Islet of Langerhans (tissue), 1 donor: ENCODE results near the gene STT3B.

Experiments
- FAIRE-seq: peaks from one replicate; lab custom pipeline; 2011; peaks lifted over from hg19 to GRCh38; lab: Jason Lieb, UNC

Gene STT3B

GRCh38 chr3:31552103-31552502, 19.4 kb downstream of the STT3B start:
- no peak for FAIRE-seq

DNA sequence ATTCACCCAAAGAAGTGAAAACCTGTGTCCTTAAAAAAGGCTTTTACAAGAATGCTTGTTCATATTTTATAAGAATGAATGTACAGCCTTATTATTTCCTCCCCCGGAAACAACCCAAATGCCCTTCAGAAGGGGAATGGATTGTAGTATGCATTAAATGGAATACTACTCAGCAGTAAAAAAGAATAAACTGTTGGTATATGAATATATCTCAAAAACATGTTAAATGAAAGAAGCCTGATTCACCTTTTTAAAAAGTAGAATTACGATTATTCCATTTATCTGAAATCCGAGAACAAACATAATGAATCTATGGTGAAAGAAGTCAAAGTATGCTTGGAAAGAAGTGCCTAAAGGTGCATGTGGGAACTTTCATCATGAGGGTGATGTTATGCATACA, 20.5 kb downstream of the STT3B start:
- peak; percentile 60 for FAIRE-seq

DNA sequence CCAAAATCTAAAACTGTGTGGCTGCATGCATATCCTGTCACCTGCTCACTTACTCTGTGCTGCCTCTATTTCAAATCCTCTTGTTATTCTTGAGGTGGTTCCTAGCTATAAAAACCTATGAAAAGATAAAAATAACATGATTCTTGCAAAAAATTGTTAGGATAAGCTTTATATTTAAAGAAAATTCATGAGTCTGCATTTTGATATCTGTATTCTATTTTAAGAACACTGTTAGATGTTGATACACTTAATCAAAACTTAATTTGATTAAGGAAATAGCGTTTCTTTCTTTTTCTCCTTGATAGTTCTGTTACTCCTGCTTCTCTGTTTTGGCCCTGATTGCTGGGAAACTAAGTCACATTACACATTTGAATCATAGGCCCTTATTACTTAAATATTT, 22.5 kb downstream of the STT3B start:
- FAIRE-seq: no peak

- no peak for FAIRE-seq
These were observed 27.3 kb downstream of the STT3B start for GRCh38 chr3:31559872-31560534.

DNA sequence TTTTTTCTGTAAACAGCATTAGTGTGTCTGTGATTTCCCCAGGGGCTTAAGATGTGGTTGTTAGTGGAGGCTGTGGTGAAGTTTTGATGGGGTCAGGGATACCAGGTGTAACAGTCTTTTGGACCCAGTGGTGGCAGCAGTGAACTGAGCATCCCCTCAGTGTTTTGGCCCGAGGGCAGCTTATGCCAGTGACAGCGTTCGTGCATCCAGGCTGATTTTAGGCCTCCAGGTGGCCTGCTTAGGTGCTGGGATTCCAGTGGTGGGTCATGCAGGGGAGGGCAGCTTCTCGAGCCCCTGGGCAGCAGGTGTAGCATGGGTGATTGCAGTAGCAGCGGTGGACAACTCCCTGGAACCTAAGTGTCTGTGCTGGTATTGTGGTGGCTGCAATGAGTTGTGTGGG, 29.2 kb downstream of the STT3B start:
- FAIRE-seq: no peak

DNA sequence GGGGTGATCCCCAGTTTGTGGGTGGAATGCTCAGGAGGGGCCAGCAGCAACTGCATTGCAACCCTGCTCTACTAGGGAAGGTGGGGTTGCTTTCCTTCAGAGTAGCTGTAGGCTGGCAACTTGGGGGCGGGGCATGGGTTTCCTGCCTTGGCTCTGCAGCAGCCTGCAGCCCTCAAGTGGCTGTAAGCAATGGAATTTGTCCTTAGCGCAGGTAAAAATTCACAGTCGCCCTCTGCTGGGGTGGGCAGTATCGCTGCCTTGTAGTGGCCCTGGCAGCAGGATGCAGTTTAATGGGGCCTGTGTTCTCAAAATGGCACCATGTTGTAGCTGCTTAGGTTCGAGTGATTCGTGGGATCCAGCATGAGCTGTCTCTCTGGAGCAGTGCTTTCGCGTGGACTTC, 29.8 kb downstream of the STT3B start:
- FAIRE-seq: no peak

DNA sequence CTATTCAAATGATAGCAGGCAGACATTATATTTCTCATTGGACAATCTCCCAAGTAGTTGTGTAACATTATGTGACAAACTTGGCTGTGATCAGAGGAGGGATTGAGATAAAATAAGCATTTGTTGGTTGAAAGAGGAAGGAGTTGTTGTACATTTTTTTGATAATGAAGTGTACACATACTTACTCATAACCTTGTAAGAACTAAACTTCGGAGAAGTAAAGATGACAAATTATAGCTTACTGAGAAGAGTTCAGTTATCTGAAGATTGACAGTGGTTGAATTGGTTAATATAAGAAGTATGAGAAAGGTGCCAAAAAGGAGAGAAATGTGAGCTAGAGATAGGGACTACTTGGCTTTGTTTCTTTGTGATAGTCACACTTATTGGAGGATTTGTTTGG, 32.6 kb downstream of the STT3B start:
- FAIRE-seq: no peak

- FAIRE-seq: no peak
These were observed 34.3 kb downstream of the STT3B start for GRCh38 chr3:31567036-31567435.

- FAIRE-seq: no peak
These were observed 35.9 kb downstream of the STT3B start for GRCh38 chr3:31568649-31569048.

DNA sequence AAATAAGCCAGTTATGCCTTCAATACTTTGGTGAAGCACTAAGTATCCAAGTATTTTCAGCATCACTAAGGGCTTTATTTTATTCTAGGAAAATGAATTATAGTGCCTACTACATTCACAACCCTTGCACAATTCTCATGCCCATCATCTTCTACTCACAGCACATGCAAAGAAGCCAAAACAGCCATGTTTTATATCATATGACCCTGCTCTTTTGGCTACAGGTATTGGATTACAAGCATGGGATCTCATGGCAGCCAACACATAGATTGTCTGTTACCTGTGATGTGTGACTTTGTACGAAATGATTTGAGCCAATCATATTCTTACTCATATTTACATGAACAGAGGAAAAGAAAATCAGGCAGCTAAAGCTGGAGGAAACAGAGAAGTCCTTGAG, 38.6 kb downstream of the STT3B start:
- FAIRE-seq: no peak

GRCh38 chr3:31572236-31573004, 39.7 kb downstream of the STT3B start:
- peak; percentile 61 for FAIRE-seq

GRCh38 chr3:31573036-31573779, 40.5 kb downstream of the STT3B start:
- no peak for FAIRE-seq

GRCh38 chr3:31575448-31575847, 42.7 kb downstream of the STT3B start:
- FAIRE-seq: no peak

- no peak for FAIRE-seq
These were observed 43.8 kb downstream of the STT3B start for GRCh38 chr3:31576521-31576920.

DNA sequence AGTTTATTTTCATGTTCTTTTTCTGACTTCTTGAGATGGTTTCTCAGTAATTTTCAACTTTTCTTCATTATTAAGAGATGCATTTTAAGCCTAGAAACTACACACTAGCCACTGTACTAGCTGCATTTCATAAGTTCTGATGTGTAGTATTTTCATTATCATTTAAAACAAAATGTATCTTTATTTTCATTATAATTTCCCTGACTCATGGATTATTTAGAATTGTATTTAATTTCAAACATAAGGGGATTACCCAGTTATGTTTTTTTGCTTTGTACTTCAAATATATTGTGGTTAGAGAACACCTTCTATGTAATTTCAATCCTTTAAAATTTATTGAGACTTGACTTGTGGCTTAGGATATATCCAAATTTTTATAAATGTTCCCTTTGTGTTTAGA, 44.5 kb downstream of the STT3B start:
- no peak for FAIRE-seq

DNA sequence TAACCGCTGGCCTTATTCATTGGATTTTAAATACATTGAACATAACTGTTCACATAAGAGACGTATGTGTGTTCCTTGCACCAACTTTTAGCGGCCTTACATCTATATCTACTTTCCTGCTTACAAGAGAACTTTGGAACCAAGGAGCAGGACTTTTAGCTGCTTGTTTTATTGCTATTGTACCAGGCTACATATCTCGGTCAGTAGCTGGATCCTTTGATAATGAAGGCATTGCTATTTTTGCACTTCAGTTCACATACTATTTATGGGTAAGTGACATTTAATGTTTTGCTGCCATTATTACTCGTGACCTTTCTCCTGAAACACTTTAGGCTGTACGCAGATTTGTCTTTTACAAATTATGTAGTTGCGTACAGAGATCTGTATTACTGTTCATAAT, 47.1 kb downstream of the STT3B start:
- FAIRE-seq: no peak

DNA sequence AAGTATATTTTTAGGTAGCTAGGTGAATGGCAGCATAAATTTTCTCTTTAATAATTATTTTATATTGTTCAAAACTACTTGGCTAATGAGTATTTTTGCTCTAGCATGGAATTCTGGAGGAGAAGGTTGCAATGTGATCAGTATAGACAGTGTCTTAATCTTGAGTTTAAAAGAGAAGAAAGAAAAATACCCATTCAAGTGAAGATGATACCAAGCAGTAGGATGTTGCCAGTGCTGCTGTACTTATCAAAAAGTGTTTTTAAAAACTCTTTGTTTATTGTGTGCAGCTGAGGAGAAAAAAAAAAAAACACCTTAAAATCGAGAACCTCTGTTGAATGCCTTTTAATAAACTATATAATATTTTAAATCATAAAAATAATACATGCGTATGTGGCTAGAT, 47.9 kb downstream of the STT3B start:
- no peak for FAIRE-seq

DNA sequence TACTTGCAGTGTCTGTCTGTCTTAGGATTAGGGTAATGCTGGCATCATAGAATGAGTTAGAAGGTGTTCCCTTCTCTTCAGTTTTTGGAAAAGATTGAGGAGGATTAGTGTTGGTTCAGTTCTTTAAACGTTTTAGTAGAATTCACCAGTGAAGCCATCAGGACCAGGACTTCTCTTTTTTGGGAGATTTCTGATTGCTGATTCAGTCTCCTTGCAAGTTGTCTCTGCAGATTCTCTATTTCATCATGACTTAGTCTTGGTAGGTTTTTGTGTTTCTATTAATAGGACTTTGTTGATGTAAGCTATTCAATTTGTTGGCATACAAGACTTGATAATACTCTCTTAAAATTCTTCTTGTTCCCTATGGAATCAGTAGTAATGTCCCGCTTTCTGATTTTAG, 48.9 kb downstream of the STT3B start:
- no peak for FAIRE-seq

DNA sequence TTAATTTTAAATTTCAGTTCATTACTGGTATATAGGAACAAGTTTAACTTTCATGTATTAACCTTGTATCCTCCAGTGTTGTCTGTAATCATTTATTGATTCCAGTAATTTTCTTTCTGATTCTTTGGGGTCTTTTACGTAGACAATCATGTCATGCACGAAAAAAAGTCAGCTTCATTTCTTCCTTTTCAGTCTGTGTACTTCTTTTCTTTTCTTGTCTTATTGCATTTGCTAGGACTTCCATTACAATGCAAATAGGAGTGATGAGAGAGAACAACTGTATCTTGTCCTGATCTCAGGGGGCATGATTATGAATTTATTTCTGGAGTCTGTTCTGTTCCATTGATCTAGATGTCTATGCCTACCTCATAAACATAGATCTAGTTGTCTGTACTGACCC, 56.5 kb downstream of the STT3B start:
- FAIRE-seq: no peak

DNA sequence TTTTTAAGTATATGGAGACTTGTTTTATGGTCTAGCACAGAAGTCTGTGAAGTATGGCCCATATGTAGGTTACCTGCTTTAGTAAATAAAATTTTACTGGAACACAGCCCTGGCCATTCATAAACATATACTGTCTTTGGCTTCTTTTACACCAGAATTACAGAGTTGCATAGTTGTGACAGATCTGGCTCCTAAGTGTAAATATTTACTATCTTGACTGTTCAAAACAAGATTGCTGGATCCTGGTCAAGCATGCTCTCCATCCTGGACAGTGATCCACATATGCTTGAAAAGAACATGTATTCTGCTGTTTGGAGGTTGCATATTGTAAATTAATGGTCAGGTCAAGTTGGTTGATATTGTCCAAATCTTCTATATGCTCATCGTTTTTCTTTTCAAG, 57.9 kb downstream of the STT3B start:
- FAIRE-seq: no peak

GRCh38 chr3:31592764-31593163, 60.0 kb downstream of the STT3B start:
- FAIRE-seq: no peak

- no peak for FAIRE-seq
These were observed 63.5 kb downstream of the STT3B start for GRCh38 chr3:31596176-31596575.

DNA sequence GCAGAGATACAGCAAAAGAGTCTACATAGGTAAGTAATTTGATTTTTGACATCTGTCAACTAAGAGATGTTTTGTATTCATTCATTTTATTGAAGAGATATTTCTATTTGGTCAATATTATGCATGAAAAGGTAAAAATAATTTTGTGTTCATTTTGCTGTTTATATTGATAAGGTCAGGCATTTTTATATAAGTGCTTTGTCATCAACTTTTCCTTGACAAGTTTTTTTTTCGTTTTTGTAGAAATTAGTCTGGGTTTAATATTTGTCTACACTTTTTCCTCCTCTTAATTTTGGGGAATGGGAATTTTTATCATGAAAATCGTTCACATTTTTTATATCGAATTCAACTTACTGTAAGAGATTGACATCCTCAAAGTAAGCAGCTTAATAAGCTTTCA, 67.7 kb downstream of the STT3B start:
- FAIRE-seq: peak; percentile 47
